Astrocyte of the hippocampus (primary cell): ENCODE measurements around the gene KIR3DL3.
A peak's percentile ranks its signal among the peaks of the same experiment; 100 is the strongest.
"Not testable (repeated sequence)": the region's sequence is repeated elsewhere in the genome, so short reads cannot be mapped to it uniquely, and the experiment has no call there.

Experiments used
- DNase-seq: peaks from one replicate; pipeline ENCODE4 v3.0.0; 2011; ENCODE audit warnings: low read depth, low spot score

KIR3DL3 gene

DNA sequence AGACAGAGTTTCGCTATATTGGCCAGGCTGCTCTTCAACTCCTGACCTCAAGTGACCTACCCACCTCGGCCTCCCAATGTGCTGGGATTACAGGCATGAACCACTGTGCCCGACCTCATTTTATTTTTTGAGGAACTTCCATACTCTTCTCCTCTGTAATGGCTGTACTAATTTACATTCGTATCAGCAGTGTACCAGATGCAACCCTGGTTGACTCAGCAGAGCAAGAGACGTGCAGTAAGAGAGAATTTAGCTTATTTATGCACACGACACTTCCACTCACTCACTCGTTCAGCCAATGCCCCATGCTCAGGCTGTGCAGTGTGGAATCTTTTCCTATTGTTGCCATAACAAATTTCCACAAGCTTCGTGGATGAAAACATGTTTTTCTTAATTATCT lies 6.9 kb downstream of the KIR3DL3 start:
- no peak for DNase-seq

GRCh38 chr19:54738306-54738705 lies 14.1 kb downstream of the KIR3DL3 start, which contains the start of gene KIR2DL3:
Gene KIR2DL3 (plus strand): TSS chr19:54738513. CDS start chr19:54738546, 33 bp downstream.
- DNase-seq: not testable (repeated sequence)

- no peak for DNase-seq
These were observed 14.5 kb downstream of the KIR3DL3 start for GRCh38 chr19:54738715-54739114.

GRCh38 chr19:54739587-54740497 lies 15.6 kb downstream of the KIR3DL3 start:
- no peak for DNase-seq

GRCh38 chr19:54741950-54742349 lies 17.7 kb downstream of the KIR3DL3 start:
- DNase-seq: not testable (repeated sequence)

- not testable (repeated sequence) for DNase-seq
These were observed 19.8 kb downstream of the KIR3DL3 start for GRCh38 chr19:54744080-54744479.

DNA sequence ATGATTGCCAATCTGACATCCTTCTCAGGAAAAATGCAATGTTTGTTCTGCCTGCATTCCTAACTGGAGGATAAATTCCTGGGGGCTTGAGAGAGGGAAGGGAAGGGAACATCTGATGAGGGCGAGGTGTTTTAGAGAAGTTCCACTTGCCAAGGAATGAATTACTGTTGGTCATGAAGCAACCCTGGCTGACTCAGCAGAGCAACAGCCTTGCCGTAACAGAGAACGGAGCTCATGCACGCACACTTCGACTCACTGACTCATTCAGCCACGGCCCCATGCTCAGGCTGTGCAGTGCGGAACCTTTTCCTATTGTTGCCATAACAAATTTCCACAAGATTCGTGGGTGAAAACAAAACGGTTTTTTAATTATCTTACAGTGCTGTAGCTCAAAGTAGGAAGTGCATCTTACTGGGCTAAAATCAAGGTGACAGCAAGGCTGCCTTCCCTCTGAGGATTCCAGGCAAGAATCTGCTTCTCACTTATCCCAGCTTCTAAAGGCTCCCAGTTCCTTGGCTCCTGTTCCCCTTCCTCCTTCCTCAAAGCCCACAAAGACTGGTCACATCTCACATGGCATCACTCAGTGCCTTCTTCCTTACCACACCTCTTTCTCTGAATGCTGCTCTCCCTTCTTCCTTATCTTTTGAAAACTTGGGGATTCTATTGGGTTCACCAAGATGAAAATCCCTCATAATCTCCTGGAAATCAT lies 23.5 kb downstream of the KIR3DL3 start:
- DNase-seq: not testable (repeated sequence)

GRCh38 chr19:54750276-54750675 lies 26.0 kb downstream of the KIR3DL3 start:
- not testable (repeated sequence) for DNase-seq

DNA sequence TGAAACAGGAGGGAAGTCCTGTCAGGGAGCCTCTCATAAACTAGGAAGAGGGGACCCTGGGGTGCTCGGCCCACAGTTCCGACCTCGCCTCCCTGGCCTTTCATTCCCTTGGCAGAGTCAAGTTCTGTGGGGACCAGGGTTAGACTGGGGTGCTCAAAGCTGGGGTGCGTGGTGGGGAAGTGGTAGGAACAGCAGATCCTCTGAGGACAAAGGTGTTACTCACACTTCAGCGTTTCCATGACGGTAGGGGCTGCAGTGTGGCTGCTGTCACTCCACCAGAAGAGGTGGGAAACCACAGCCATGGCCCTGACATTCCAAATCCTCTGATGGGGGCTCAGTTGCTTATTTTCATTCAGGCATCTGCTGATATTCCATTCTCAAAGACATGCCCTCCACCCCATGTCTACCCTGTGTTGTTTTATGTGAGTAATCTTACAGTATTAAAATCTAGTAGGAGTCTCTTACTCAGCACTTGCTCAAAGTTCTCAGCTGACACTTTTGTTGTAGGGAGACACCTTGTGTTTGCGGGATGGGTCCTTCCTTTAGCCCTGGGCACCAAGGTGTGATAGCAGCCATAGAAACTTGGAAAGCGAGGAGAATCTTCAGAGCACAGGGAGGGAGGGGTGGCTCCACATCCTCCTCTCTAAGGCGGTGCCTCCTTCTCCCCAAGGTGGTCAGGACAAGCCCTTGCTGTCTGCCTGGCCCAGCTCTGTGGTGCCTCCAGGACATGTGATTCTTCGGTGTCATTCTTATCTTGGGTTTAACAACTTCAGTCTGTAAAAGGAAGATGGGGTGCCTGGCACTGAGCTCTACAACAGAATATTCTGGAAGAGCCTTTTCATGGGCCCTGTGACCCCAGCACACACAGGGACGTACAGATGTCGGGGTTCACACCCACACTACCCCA lies 32.2 kb downstream of the KIR3DL3 start:
- not testable (repeated sequence) for DNase-seq

- DNase-seq: not testable (repeated sequence)
These were observed 34.3 kb downstream of the KIR3DL3 start for GRCh38 chr19:54758577-54758976.

- DNase-seq: not testable (repeated sequence)
These were observed 40.0 kb downstream of the KIR3DL3 start for GRCh38 chr19:54764219-54764618.

- DNase-seq: not testable (repeated sequence)
These were observed 42.2 kb downstream of the KIR3DL3 start for GRCh38 chr19:54766464-54766863.

DNA sequence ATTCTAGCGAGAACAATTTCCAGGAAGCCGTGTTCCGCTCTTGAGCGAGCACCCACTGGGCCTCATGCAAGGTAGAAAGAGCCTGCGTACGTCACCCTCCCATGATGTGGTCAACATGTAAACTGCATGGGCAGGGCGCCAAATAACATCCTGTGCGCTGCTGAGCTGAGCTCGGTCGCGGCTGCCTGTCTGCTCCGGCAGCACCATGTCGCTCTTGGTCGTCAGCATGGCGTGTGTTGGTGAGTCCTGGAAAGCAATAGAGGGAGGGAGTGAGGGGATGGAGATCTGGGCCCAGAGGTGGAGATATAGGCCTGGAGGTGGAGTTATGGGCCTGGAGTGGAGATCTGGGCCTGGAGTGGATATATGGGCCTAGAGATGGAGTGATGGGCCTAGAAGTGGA lies 45.4 kb downstream of the KIR3DL3 start, which contains the start of gene KIR2DL1:
Gene KIR2DL1 (plus strand): TSS at position 148 of the 400 bp plus-strand sequence. CDS start 58 bp downstream, at position 206.
- DNase-seq: not testable (repeated sequence)

DNA sequence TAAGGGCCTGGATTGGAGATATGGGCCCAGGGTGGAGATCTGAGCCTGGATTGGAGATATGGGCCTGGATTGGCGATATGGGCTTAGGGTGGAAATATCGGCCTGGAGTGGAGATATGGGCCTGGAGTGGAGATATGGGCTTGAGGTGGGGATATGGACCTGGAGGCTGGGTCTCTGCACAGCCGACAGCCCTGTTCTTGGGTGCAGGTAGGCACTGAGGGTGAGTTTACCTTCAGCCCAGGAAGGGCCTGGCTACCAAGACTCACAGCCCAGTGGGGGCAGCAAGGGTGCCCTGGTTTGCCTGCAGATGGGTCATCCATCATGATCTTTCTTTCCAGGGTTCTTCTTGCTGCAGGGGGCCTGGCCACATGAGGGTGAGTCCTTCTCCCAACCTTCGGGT lies 46.3 kb downstream of the KIR3DL3 start:
- DNase-seq: not testable (repeated sequence)

GRCh38 chr19:54771018-54771960 lies 47.0 kb downstream of the KIR3DL3 start:
- DNase-seq: peak; percentile 41

DNA sequence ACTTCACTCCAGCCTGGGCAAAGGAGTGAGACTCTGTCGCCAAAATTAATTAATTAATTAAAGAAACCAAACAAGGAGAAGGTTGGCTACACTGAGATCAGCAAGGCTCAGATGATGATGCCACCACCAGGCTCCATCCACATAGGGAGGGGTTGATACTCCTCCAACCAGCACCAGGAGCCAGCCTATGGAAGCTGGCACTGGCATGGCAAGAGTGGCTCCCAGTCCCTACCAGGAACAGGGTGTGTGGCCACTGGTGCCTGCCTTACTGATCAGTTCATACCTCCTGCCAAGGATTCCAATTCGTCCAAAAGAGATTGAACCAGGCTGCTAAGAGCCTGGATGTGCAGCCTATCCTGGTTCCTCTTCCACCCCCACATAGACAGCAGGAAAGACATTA lies 48.4 kb downstream of the KIR3DL3 start:
- not testable (repeated sequence) for DNase-seq

- DNase-seq: not testable (repeated sequence)
These were observed 51.0 kb downstream of the KIR3DL3 start for GRCh38 chr19:54775095-54775815.

DNA sequence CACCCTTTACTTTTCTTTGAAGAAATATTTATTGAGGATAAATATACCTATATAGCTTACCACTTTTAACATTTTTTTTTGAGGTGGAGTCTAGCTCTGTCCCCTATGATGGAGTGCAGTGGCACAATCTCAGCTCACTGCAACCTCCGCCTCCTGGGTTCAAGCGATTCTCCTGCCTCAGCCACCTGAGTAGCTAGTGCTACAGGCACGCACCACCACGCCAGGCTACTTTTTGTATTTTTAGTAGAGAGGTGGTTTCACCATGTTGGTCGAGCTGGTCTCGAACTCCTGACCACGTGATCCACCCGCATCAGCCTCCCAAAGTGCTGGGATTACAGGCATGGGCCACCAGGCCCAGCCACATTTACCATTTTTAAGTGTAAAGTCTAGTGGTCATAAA lies 51.6 kb downstream of the KIR3DL3 start:
- DNase-seq: not testable (repeated sequence)

- DNase-seq: not testable (repeated sequence)
These were observed 53.6 kb downstream of the KIR3DL3 start for GRCh38 chr19:54777851-54778250.
